ENCODE measurements around the gene C2CD2L. TPM values are rescaled to one million over a fixed set of nuclear protein-coding genes. Genes with fewer than 3 reads are reported as not detected.

The C2CD2L gene
- total RNA-seq, 1 experiment from 2014 or later = 7.8 TPM

DNA sequence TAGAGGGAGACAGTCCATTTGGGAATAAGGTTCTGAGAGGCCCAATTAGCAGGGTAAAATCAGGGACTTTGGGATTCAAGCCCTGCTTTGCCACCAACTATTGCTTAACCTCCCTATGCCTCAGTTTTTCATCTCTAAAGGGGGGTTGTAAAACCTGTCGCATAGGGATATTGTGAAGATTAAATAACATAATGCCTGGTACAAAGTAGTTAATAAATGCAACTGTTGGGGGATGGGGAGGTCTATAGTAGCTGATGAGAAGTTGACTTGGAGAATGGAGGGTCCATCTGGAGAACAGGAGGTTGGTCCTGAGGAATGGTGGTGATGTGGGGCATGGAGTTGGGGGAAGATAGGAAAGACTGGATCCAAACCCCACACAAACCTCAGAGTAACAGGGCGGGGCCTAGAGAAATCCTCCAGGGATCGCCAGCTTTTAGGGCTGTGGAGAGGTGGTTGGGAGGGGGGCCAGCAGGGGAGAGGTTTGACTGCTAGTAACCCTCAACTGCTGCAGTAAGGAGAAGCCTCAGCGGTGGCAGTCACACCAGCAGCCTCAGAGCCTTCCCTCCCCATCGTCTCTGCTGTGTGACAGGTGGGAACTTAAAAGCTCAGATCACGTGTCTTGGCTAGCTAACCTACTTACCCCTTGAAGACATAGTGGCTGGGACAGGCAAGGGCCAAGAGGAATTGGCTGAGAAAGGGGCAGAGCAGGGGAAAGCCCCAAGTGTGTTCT lies 40.6 kb downstream of the C2CD2L start:
- TF ChIP-seq CTCF (IDR thresholded peaks at IDR 0.05; ENCODE audit: unreplicated experiment) = no peak
- DNase-seq = no peak
- BruUV-seq (replicated peaks) = no TSS peak
- peak overlapping the region; percentile 56 for H3K4me3 Mint-ChIP-seq (ENCODE audit: low read depth, unreplicated experiment)
- H3K4me1 Mint-ChIP-seq (ENCODE audit: low read depth, unreplicated experiment) = no peaks in the 10 kb centered on the region
- H3K27me3 Mint-ChIP-seq (ENCODE audit: unreplicated experiment) = peaks cover 50% of the 10 kb centered on the region
- intact Hi-C loops (cut with micrococcal nuclease; ENCODE audit: unreplicated experiment) = no loop called here
- H3K27ac Mint-ChIP-seq (ENCODE audit: unreplicated experiment) = no peak overlapping the region
- no peaks in the 10 kb centered on the region for H3K9me3 Mint-ChIP-seq (ENCODE audit: low read depth, unreplicated experiment)
- peaks cover 6% of the 10 kb centered on the region for H3K36me3 Mint-ChIP-seq (ENCODE audit: insufficient read depth, unreplicated experiment)
- CTCF ChIA-PET = interaction anchor here (0.9 kb wide), 1 partner anchor 21 kb away, joined by 3 read pairs; the partner anchor contains the start of gene NLRX1

DNA sequence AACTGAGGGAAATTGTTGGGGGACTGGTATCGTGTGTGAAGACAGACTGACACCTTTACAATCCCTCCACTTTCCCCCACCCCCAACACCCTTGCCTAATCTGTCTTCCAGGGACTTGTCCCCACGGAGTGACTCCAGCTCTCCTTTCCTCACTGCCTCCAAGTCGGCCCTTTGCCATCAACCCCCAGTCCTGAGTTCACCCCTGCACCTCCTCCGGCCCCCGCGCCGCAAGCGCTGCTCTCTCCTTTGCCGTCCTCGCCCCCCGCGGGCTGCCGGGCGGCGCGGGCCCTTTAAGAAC lies 41.5 kb downstream of the C2CD2L start:
- H3K27ac Mint-ChIP-seq (ENCODE audit: unreplicated experiment) = no peak overlapping the region
- H3K27me3 Mint-ChIP-seq (ENCODE audit: unreplicated experiment) = peaks cover 59% of the 10 kb centered on the region
- H3K4me1 Mint-ChIP-seq (ENCODE audit: low read depth, unreplicated experiment) = no peaks in the 10 kb centered on the region
- DNase-seq = no peak
- CTCF ChIA-PET = interaction anchor here (0.9 kb wide), 1 partner anchor 20 kb away, joined by 3 read pairs; the partner anchor contains the start of gene NLRX1
- peaks cover 6% of the 10 kb centered on the region for H3K36me3 Mint-ChIP-seq (ENCODE audit: insufficient read depth, unreplicated experiment)
- intact Hi-C loops (cut with micrococcal nuclease; ENCODE audit: unreplicated experiment) = no loop called here
- no peaks in the 10 kb centered on the region for H3K9me3 Mint-ChIP-seq (ENCODE audit: low read depth, unreplicated experiment)
- peak overlapping the region; percentile 56 for H3K4me3 Mint-ChIP-seq (ENCODE audit: low read depth, unreplicated experiment)
- BruUV-seq (replicated peaks) = no TSS peak
- no peak for TF ChIP-seq CTCF (IDR thresholded peaks at IDR 0.05; ENCODE audit: unreplicated experiment)

- no peak for TF ChIP-seq CTCF (IDR thresholded peaks at IDR 0.05; ENCODE audit: unreplicated experiment)
- DNase-seq = no peak
- no peaks in the 10 kb centered on the region for H3K4me1 Mint-ChIP-seq (ENCODE audit: low read depth, unreplicated experiment)
- H3K27me3 Mint-ChIP-seq (ENCODE audit: unreplicated experiment) = peaks cover 64% of the 10 kb centered on the region
- H3K9me3 Mint-ChIP-seq (ENCODE audit: low read depth, unreplicated experiment) = no peaks in the 10 kb centered on the region
- H3K36me3 Mint-ChIP-seq (ENCODE audit: insufficient read depth, unreplicated experiment) = peaks cover 6% of the 10 kb centered on the region
- CTCF ChIA-PET = interaction anchor here (0.9 kb wide), 1 partner anchor 20 kb away, joined by 3 read pairs; the partner anchor contains the start of gene NLRX1
- BruUV-seq (replicated peaks) = no TSS peak
- intact Hi-C loops (cut with micrococcal nuclease; ENCODE audit: unreplicated experiment) = no loop called here
- no peak within 1 kb of the TSS for H3K27ac Mint-ChIP-seq (ENCODE audit: unreplicated experiment)
- H3K4me3 Mint-ChIP-seq (ENCODE audit: low read depth, unreplicated experiment) = peak within 1 kb of the TSS; percentile 56
Observed at GRCh38 chr11:119149018-119149785, 42.1 kb downstream of the C2CD2L start, which contains the start of gene ABCG4. TSS of gene ABCG4 (plus strand) at chr11:119149052. CDS start at chr11:119149966, 914 bp downstream.

DNA sequence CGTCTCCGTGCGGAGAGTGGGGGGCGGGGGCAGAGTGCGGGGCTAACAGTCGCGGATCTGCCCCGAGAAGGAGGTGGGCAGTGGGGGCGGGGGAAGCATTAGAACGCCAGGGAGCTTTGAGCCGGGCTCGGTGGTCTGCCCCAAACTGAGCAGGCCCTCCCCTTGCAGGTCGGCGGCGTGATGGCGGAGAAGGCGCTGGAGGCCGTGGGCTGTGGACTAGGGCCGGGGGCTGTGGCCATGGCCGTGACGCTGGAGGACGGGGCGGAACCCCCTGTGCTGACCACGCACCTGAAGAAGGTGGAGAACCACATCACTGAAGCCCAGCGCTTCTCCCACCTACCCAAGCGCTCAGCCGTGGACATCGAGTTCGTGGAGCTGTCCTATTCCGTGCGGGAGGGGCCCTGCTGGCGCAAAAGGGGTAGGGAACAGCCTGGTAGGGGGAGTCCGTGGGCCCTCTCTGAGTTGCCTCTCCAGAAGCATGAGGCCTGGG lies 42.7 kb downstream of the C2CD2L start:
- Mint-ChIP-seq H3K27me3 (ENCODE audit: unreplicated experiment) (peaks cover 69% of the 10 kb centered on the region), H3K4me1 (ENCODE audit: low read depth, unreplicated experiment) (no peaks in the 10 kb centered on the region), H3K27ac (ENCODE audit: unreplicated experiment) (no peak overlapping the region), H3K9me3 (ENCODE audit: low read depth, unreplicated experiment) (no peaks in the 10 kb centered on the region), H3K36me3 (ENCODE audit: insufficient read depth, unreplicated experiment) (peaks cover 6% of the 10 kb centered on the region), H3K4me3 (ENCODE audit: low read depth, unreplicated experiment) (peak overlapping the region; percentile 56)
- no TSS peak for BruUV-seq (replicated peaks)
- TF ChIP-seq CTCF (IDR thresholded peaks at IDR 0.05; ENCODE audit: unreplicated experiment) = no peak
- no peak for DNase-seq
- intact Hi-C loops (cut with micrococcal nuclease; ENCODE audit: unreplicated experiment) = no loop called here
- CTCF ChIA-PET = no interaction called here
